Right kidney (tissue), 1 donor: ENCODE results near the gene C3orf22.

Experiments
- DNase-seq: peaks from one replicate; pipeline ENCODE4 v3.0.0-alpha.2; 2016

Gene C3orf22

DNA sequence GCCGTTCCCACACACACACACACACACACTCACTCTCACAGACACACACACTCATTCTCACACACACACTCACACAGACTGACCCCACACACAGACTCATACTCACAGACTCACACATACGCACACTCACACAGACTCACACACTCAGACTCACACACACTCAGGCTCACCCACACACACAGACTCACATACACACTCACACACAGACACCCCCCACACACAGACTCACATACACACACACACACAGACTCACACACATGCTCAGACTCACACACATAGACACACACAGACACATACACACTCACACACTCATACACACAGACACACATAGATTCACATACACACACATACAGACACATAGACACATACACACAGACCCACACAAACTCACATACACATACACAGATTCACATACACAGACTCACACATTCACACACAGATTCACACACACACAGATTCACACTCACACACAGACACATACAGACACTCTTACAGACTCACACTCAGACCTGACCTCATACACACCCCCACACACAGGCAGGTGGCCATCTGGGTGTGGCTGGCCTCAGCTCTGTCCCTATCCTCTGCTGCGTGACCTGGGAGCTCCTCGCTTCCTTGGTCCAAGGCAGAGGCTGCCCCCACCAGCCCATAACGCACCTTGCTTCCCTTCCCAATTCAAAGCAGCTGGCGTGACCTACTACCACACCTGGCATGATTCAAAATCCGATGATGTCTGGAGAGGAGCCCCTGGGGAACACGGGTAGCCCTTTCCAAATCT lies 1.9 kb downstream of the C3orf22 start:
- DNase-seq = no peak

- DNase-seq = no peak
These were observed 2.7 kb downstream of the C3orf22 start for GRCh38 chr3:126555795-126556636.

GRCh38 chr3:126554560-126555525 lies 3.9 kb downstream of the C3orf22 start:
- DNase-seq = no peak

DNA sequence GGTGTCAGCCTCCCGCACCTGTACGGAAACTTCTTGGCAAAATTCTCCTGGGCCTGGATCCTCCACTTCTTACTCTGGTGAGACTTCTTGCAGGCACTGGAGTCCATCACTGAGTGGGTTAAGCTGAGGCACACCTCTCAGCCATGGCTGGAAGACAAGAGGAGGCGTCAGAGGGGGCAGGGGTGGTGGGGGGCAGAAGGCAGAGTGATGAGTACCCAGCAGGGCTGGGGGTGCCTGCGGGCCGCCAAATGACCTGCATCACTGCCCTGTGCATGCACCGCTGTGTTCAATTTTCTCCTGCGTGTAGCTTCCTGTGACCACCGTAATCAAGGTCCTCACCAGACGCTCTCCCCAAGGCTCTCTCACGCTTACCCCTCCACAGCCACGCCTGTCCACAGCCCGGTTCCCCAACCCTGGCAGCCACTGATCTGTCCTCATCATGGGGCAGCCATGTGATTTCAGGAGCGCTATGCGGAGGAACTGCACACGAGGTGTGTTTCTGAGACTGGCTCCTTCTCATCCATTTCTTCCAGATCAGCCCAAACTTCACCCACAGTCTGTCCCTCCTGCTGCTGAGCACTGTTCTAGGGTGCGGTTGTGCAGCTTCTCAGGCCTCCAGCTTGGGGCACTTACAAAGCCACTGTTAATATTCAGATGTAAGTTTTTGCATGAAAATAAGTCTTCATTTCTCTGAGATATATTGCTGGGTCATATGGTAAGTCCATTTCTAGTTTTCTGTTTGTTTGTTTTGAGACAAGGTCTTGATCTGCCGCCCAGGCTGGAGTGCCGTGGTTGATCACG lies 5.2 kb downstream of the C3orf22 start:
- DNase-seq = no peak

- DNase-seq = no peak
These were observed 5.9 kb downstream of the C3orf22 start for GRCh38 chr3:126552688-126553283.

- no peak for DNase-seq
These were observed 6.7 kb downstream of the C3orf22 start for GRCh38 chr3:126551839-126552687.

- DNase-seq = no peak
These were observed 7.5 kb downstream of the C3orf22 start for GRCh38 chr3:126551121-126551838.

GRCh38 chr3:126550488-126551051 lies 8.2 kb downstream of the C3orf22 start:
- no peak for DNase-seq

GRCh38 chr3:126549861-126550487 lies 8.8 kb downstream of the C3orf22 start:
- no peak for DNase-seq

DNA sequence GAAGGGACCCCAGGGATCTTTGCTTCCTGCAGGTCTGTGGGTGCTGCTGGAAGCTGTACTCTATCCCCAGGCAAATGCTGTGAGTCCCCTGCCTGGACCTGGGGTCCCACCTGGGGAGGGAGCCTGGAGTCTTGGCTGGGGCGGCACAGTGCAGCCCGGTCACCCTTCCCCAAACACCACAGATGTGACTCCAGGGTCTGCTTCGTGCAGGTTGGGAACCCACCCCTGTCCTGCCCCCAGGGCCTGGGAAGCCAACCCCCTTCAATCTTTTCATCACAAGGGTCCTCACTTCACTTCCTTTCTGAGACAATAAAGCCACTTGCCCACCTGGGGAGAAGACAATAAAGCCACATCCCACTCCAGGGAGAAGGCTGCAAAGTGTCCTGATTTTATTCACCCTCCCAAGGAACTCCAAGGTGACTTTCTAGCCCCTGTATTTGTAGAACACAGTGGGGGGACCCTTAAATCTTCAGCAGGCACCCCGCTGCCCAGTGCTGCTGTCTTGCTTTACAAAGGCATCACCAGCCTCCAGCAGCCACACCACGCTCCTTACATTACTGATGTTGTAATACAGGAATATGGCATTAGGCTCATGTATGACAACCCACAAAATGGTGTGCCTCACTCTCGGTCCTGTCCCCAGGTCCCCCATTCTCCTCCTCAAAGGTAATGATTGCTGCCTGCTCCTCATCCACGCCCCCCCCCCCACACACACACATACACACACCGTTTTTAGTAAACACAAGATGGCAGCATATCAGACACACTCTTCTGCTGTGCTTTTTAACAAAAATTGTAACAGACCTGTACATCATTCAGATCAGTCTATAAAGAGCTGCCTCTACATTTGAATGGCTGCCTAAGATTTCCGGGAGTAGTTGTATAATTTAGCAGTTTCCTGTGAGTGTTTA lies 9.9 kb downstream of the C3orf22 start:
- no peak for DNase-seq

- no peak for DNase-seq
These were observed 11.0 kb downstream of the C3orf22 start for GRCh38 chr3:126547721-126548120.

DNA sequence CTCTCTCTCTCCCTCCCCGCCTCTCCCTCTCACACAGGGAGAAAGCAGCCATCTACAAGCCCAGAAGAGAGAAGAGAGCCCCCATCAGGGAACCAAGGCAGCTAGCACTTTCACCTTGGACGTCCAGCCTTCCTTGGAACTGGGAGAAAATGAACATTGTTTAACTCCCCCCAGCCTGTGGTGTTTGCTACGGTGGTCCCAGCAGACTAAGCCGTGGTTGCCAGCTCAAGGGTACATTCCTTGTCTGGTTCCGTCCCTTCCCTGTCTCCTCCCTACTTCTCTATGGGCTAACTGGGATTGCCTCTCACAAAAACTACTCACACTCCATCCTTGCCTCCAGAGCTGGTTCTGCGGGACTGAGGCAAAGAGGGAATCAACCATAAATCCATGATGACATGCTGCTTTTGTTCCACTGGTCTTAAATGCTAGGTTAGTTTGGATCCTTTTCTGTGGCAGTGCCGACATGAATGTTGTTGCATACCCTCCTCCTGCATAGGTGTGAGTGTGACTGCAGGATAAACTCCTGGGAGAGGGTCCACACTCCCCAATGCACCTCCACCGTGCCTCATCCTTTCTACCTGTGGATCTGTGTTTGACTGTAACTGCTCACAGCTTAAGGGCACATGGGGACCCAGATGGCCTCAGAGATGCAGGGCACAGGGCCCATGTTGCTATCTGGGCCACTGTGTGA lies 12.0 kb downstream of the C3orf22 start:
- no peak for DNase-seq

DNA sequence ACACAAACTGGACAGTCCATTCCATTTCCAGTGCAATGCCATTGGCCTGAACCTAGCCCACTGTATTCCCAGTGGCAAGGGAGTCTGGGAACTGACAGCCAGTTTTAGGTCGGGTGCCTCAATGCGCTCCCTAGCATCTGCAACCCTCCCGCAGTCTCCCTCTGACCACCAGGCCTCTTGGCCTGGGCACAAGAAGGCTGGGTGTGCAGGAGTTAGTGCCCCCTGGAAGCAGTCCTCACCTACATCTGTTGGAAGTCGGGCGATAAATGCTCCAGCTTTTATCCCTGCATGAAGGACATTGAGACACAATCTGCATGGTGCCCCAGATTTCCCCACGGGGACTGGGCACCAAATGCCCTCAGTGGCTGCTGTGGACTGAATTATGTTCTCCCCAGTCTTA lies 12.7 kb downstream of the C3orf22 start:
- DNase-seq = no peak

GRCh38 chr3:126545544-126545943 lies 13.2 kb downstream of the C3orf22 start:
- no peak for DNase-seq

DNA sequence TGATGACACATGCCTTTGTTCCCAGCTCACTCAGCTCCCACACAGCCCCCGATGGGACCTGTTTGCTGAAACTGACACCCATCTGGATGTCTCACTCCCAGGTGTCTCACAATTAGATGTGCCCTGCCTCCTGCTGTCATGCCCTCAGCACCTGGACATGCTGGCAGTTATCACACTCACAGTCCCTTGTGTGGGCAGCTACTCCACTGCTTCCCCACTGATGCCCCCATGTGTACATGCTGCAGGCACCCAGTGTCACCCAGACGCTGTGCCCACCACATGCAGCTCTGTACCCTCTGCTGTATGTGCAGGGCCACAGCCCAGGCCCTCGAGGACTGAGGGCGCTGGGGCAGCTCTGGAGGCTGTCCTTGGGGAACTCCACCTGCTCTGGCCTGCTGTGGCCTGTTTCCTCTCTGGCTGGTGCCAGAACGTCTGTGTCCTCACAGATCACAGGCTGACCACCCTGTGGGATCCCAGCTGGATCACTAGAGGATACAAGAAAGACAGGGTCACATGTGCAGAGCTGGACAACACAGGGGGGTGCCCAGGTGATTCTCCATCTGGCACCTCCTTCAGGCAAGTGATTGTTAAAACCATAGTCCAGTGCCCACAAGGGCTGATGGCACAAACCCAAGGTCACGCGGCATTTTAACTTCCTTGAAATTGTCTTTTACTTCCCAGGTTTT lies 14.0 kb downstream of the C3orf22 start:
- no peak for DNase-seq

- no peak for DNase-seq
These were observed 15.2 kb downstream of the C3orf22 start for GRCh38 chr3:126543457-126544061.
